HG03196 (cell line): ENCODE results near the gene CLEC2B.

Experiments used
- ATAC-seq: cut with Tn5 transposase; IDR thresholded peaks from one replicate; pipeline ENCODE4 v1.9.1; 2021; ENCODE audit not compliant: unreplicated experiment

Gene CLEC2B

GRCh38 chr12:9809866-9810265, 59.3 kb downstream of the CLEC2B start:
- no peak for ATAC-seq

DNA sequence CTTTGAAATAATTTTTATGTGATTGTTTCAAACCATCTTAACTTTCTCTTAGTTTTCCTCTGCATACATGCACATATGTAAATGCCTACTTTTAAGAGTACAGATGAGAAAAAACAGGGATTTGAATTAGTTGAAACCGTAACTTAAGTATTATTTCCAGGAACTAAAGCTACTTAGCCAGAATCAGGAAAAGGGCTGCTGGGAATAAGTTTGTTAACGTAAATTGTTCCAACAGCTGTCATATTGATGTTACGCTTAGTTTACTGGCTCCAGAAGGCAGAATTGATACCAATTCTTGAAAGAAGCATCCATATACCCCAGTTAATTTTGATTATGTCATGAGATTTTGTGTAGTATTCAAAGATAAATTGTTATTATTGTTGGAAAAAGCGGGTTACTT, 59.8 kb downstream of the CLEC2B start:
- ATAC-seq = no peak

- no peak for ATAC-seq
Measured at GRCh38 chr12:9808504-9808903, 60.6 kb downstream of the CLEC2B start.

DNA sequence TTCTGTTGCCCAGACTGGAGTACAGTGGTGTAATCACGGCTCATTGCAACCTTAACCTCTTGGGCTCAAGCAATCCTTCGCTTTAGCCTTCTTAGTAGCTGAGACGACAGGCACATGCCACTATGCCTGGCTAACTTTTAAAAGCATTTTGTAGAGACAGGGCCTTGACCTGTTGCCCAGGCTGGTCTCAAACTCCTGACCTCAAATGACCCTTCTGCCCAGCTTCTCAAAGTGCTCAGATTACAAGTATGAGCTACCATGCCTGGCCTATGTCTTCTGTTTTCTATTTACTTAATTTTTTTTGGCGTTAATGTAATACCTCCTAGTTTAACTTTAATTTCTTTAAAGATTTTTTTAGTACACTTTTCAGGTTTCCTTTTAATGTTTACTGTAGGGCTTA, 62.4 kb downstream of the CLEC2B start:
- no peak for ATAC-seq

GRCh38 chr12:9805883-9806282, 63.3 kb downstream of the CLEC2B start:
- no peak for ATAC-seq
